ENCODE measurements around the gene LVRN.
A peak's percentile ranks its signal among the peaks of the same experiment; 100 is the strongest.

LVRN gene

GRCh38 chr5:115983519-115983918 is 21.2 kb downstream of the LVRN start:
- Histone ChIP-seq H3K4me1 (ENCODE audit: control insufficient read depth in 5 of 5, insufficient read depth in 5 of 5, low read length in 5 of 5) (peaks cover 8 to 26% (median 21%) of the 10 kb centered on the region in 5 donors), H3K9ac (ENCODE audit: low read length in 5 of 5) (no peak overlapping the region), H3K9me3 (ENCODE audit: control insufficient read depth in 5 of 5, low read length in 5 of 5) (no peaks in the 10 kb centered on the region), H3K36me3 (ENCODE audit: control insufficient read depth in 5 of 5, insufficient read depth in 5 of 5, low read length in 5 of 5) (peaks cover 4 to 27% (median 15%) of the 10 kb centered on the region in 5 donors), H3K27me3 (ENCODE audit: control insufficient read depth in 5 of 5, insufficient read depth in 4 of 5, low read length in 5 of 5) (no peaks in the 10 kb centered on the region), H3K27ac (ENCODE audit: low read depth, low read length) (peak overlapping the region; percentile 4), H3K4me3 (ENCODE audit: low read depth in 1 of 5, low read length in 5 of 5) (no peak overlapping the region)

GRCh38 chr5:115985802-115986757 is 23.8 kb downstream of the LVRN start:
- Histone ChIP-seq H3K27ac (ENCODE audit: low read depth, low read length) (peak overlapping the region; percentile 7), H3K27me3 (ENCODE audit: control insufficient read depth in 5 of 5, insufficient read depth in 4 of 5, low read length in 5 of 5) (no peaks in the 10 kb centered on the region), H3K4me3 (ENCODE audit: low read depth in 1 of 5, low read length in 5 of 5) (no peak overlapping the region), H3K9ac (ENCODE audit: low read length in 5 of 5) (no peak overlapping the region), H3K9me3 (ENCODE audit: control insufficient read depth in 5 of 5, low read length in 5 of 5) (no peaks in the 10 kb centered on the region), H3K36me3 (ENCODE audit: control insufficient read depth in 5 of 5, insufficient read depth in 5 of 5, low read length in 5 of 5) (peaks cover 10 to 41% (median 30%) of the 10 kb centered on the region in 5 donors), H3K4me1 (ENCODE audit: control insufficient read depth in 5 of 5, insufficient read depth in 5 of 5, low read length in 5 of 5) (peaks cover 0 to 5% (median 3%) of the 10 kb centered on the region in 5 donors)

- peaks cover 0 to 10% (median 5%) of the 10 kb centered on the region in 5 donors for H3K4me1 ChIP-seq (ENCODE audit: control insufficient read depth in 5 of 5, insufficient read depth in 5 of 5, low read length in 5 of 5)
- no peak overlapping the region for H3K27ac ChIP-seq (ENCODE audit: low read depth, low read length)
- H3K27me3 ChIP-seq (ENCODE audit: control insufficient read depth in 5 of 5, insufficient read depth in 4 of 5, low read length in 5 of 5): no peaks in the 10 kb centered on the region
- no peak overlapping the region for H3K4me3 ChIP-seq (ENCODE audit: low read depth in 1 of 5, low read length in 5 of 5)
- no peaks in the 10 kb centered on the region for H3K9me3 ChIP-seq (ENCODE audit: control insufficient read depth in 5 of 5, low read length in 5 of 5)
- H3K9ac ChIP-seq (ENCODE audit: low read length in 5 of 5): no peak overlapping the region
- H3K36me3 ChIP-seq (ENCODE audit: control insufficient read depth in 5 of 5, insufficient read depth in 5 of 5, low read length in 5 of 5): peaks cover 10 to 46% (median 36%) of the 10 kb centered on the region in 5 donors
Measured at GRCh38 chr5:115988002-115988401, 25.7 kb downstream of the LVRN start.

- H3K9ac ChIP-seq (ENCODE audit: low read length in 5 of 5): no peak overlapping the region
Measured at GRCh38 chr5:115992848-115993350, 30.6 kb downstream of the LVRN start.

GRCh38 chr5:115995351-115995750 is 33.1 kb downstream of the LVRN start:
- peak overlapping the region; percentile 27 for H3K27ac ChIP-seq (ENCODE audit: low read depth, low read length)
- peaks cover 0 to 14% (median 0%) of the 10 kb centered on the region in 5 donors for H3K4me1 ChIP-seq (ENCODE audit: control insufficient read depth in 5 of 5, insufficient read depth in 5 of 5, low read length in 5 of 5)
- no peaks in the 10 kb centered on the region for H3K9me3 ChIP-seq (ENCODE audit: control insufficient read depth in 5 of 5, low read length in 5 of 5)
- no peak overlapping the region for H3K4me3 ChIP-seq (ENCODE audit: low read depth in 1 of 5, low read length in 5 of 5)
- no peaks in the 10 kb centered on the region for H3K27me3 ChIP-seq (ENCODE audit: control insufficient read depth in 5 of 5, insufficient read depth in 4 of 5, low read length in 5 of 5)
- no peak overlapping the region for H3K9ac ChIP-seq (ENCODE audit: low read length in 5 of 5)
- peaks cover 3 to 34% (median 23%) of the 10 kb centered on the region in 5 donors for H3K36me3 ChIP-seq (ENCODE audit: control insufficient read depth in 5 of 5, insufficient read depth in 5 of 5, low read length in 5 of 5)

More at GRCh38 chr5:115992848-115993350, 30.6 kb downstream of the LVRN start:
- H3K27me3 ChIP-seq (ENCODE audit: control insufficient read depth in 5 of 5, insufficient read depth in 4 of 5, low read length in 5 of 5): no peaks in the 10 kb centered on the region
- H3K4me3 ChIP-seq (ENCODE audit: low read depth in 1 of 5, low read length in 5 of 5): no peak overlapping the region
- peaks cover 8 to 38% (median 28%) of the 10 kb centered on the region in 5 donors for H3K36me3 ChIP-seq (ENCODE audit: control insufficient read depth in 5 of 5, insufficient read depth in 5 of 5, low read length in 5 of 5)
- H3K27ac ChIP-seq (ENCODE audit: low read depth, low read length): peak overlapping the region; percentile 89
- H3K4me1 ChIP-seq (ENCODE audit: control insufficient read depth in 5 of 5, insufficient read depth in 5 of 5, low read length in 5 of 5): peaks cover 0 to 14% (median 0%) of the 10 kb centered on the region in 5 donors
- H3K9me3 ChIP-seq (ENCODE audit: control insufficient read depth in 5 of 5, low read length in 5 of 5): no peaks in the 10 kb centered on the region

- H3K27ac ChIP-seq (ENCODE audit: low read depth, low read length): peak overlapping the region; percentile 32
- H3K9me3 ChIP-seq (ENCODE audit: control insufficient read depth in 5 of 5, low read length in 5 of 5): no peaks in the 10 kb centered on the region
- H3K4me3 ChIP-seq (ENCODE audit: low read depth in 1 of 5, low read length in 5 of 5): no peak overlapping the region
- no peaks in the 10 kb centered on the region for H3K4me1 ChIP-seq (ENCODE audit: control insufficient read depth in 5 of 5, insufficient read depth in 5 of 5, low read length in 5 of 5)
- H3K9ac ChIP-seq (ENCODE audit: low read length in 5 of 5): no peak overlapping the region
- H3K27me3 ChIP-seq (ENCODE audit: control insufficient read depth in 5 of 5, insufficient read depth in 4 of 5, low read length in 5 of 5): no peaks in the 10 kb centered on the region
- H3K36me3 ChIP-seq (ENCODE audit: control insufficient read depth in 5 of 5, insufficient read depth in 5 of 5, low read length in 5 of 5): peaks cover 7 to 60% (median 51%) of the 10 kb centered on the region in 5 donors
Measured at GRCh38 chr5:116002116-116002906, 40.0 kb downstream of the LVRN start.

GRCh38 chr5:116004248-116004647 is 42.0 kb downstream of the LVRN start:
- H3K27me3 ChIP-seq (ENCODE audit: control insufficient read depth in 5 of 5, insufficient read depth in 4 of 5, low read length in 5 of 5): no peaks in the 10 kb centered on the region
- H3K9ac ChIP-seq (ENCODE audit: low read length in 5 of 5): no peak overlapping the region
- H3K36me3 ChIP-seq (ENCODE audit: control insufficient read depth in 5 of 5, insufficient read depth in 5 of 5, low read length in 5 of 5): peaks cover 5 to 64% (median 50%) of the 10 kb centered on the region in 5 donors
- no peaks in the 10 kb centered on the region for H3K9me3 ChIP-seq (ENCODE audit: control insufficient read depth in 5 of 5, low read length in 5 of 5)
- H3K4me3 ChIP-seq (ENCODE audit: low read depth in 1 of 5, low read length in 5 of 5): no peak overlapping the region
- no peaks in the 10 kb centered on the region for H3K4me1 ChIP-seq (ENCODE audit: control insufficient read depth in 5 of 5, insufficient read depth in 5 of 5, low read length in 5 of 5)
- H3K27ac ChIP-seq (ENCODE audit: low read depth, low read length): no peak overlapping the region

- Histone ChIP-seq H3K27me3 (ENCODE audit: control insufficient read depth in 5 of 5, insufficient read depth in 4 of 5, low read length in 5 of 5) (no peaks in the 10 kb centered on the region), H3K9ac (ENCODE audit: low read length in 5 of 5) (no peak overlapping the region), H3K9me3 (ENCODE audit: control insufficient read depth in 5 of 5, low read length in 5 of 5) (no peaks in the 10 kb centered on the region), H3K27ac (ENCODE audit: low read depth, low read length) (peak overlapping the region; percentile 6), H3K4me3 (ENCODE audit: low read depth in 1 of 5, low read length in 5 of 5) (no peak overlapping the region), H3K36me3 (ENCODE audit: control insufficient read depth in 5 of 5, insufficient read depth in 5 of 5, low read length in 5 of 5) (peaks cover 0 to 57% (median 26%) of the 10 kb centered on the region in 5 donors), H3K4me1 (ENCODE audit: control insufficient read depth in 5 of 5, insufficient read depth in 5 of 5, low read length in 5 of 5) (peaks cover 0 to 18% (median 5%) of the 10 kb centered on the region in 5 donors)
Measured at GRCh38 chr5:116009806-116010205, 47.5 kb downstream of the LVRN start.

- H3K4me3 ChIP-seq (ENCODE audit: low read depth in 1 of 5, low read length in 5 of 5): no peak overlapping the region
- H3K27me3 ChIP-seq (ENCODE audit: control insufficient read depth in 5 of 5, insufficient read depth in 4 of 5, low read length in 5 of 5): no peaks in the 10 kb centered on the region
- H3K9ac ChIP-seq (ENCODE audit: low read length in 5 of 5): no peak overlapping the region
- H3K9me3 ChIP-seq (ENCODE audit: control insufficient read depth in 5 of 5, low read length in 5 of 5): no peaks in the 10 kb centered on the region
- H3K36me3 ChIP-seq (ENCODE audit: control insufficient read depth in 5 of 5, insufficient read depth in 5 of 5, low read length in 5 of 5): peaks cover 0 to 59% (median 30%) of the 10 kb centered on the region in 5 donors
- peak overlapping the region; percentile 25 for H3K27ac ChIP-seq (ENCODE audit: low read depth, low read length)
- peaks cover 0 to 19% (median 5%) of the 10 kb centered on the region in 5 donors for H3K4me1 ChIP-seq (ENCODE audit: control insufficient read depth in 5 of 5, insufficient read depth in 5 of 5, low read length in 5 of 5)
Measured at GRCh38 chr5:116011046-116011445, 48.8 kb downstream of the LVRN start.

Data from subcutaneous abdominal adipose tissue (tissue), 5 donors.